Ovary (tissue), 9 donors: ENCODE data around the gene RBX1. TPM values are rescaled to one million over a fixed set of nuclear protein-coding genes. Genes with fewer than 3 reads are reported as not detected.
A peak's percentile ranks its signal among the peaks of the same experiment; 100 is the strongest.

Experiments used
- DNase-seq, 5 donors: peaks; one replicate each; pipeline ENCODE4 v3.0.0-alpha.2; 2019 to 2020
- H3K27ac ChIP-seq, 2 donors: fragments of 200-600 bp; one replicate each; pipeline versions ENCODE4 v1.5.1 to v1.8.0; 2019 to 2022
- H3K27me3 ChIP-seq: fragments of 200-600 bp; one replicate; pipeline ENCODE4 v1.8.0; 2022
- H3K36me3 ChIP-seq: fragments of 200-600 bp; sonication (generic); one replicate; pipeline ENCODE4 v1.5.1; 2019
- H3K4me1 ChIP-seq: one replicate; pipeline ENCODE4 v1.8.1; 2013; ENCODE audit warnings: mild to moderate bottlenecking, moderate library complexity; ENCODE audit not compliant: insufficient read depth
- H3K4me3 ChIP-seq: fragments of 200-600 bp; sonication (generic); one replicate; pipeline ENCODE4 v1.5.1; 2017
- H3K9me3 ChIP-seq, 2 donors: fragments of 200-600 bp in 1 of 2; sonication (generic) in 1 of 2; one replicate each; pipeline versions ENCODE4 v1.5.1 to v1.8.1; 2013 to 2019; ENCODE audit warnings: mild to moderate bottlenecking in 1 of 2, moderate library complexity in 1 of 2
- EP300 ChIP-seq: sonication (generic); formaldehyde crosslinking; IDR thresholded peaks from one replicate; pipeline ENCODE4 v1.6.1; 2017; ENCODE audit warnings: antibody characterized with exemption
- POLR2A ChIP-seq: fragments of 450-650 bp; IDR thresholded peaks from one replicate; pipeline ENCODE4 v1.6.1; 2017; ENCODE audit warnings: antibody characterized with exemption, mild to moderate bottlenecking, moderate library complexity
- WGBS, 3 donors: extraction: QIAGEN DNeasy Blood & Tissue Kit in 1 of 3; methylation state at CpG; one replicate each; pipeline versions ENCODE4 v1.1.5 to v1.1.7; 2013 to 2017; 5-methylcytosine and 5-hydroxymethylcytosine counted together
- intact Hi-C, 4 donors: fragments of 100-400 bp; cut with DNase I; formaldehyde crosslinking; loops; one replicate each; pipeline versions ENCODE4 v1.11.0 to v1.15.1; 2022 to 2023
- polyA plus RNA-seq, 2 donors: library from polyadenylated mRNA; stranded (reverse); fragments of 200-250 nt in 1 of 2; fragments of 350-450 nt in 1 of 2; fragmentation: Illumina TruSeq in 1 of 2; extraction: RNeasy Lipid Tissue Mini Kit (QIAGEN cat#74804) in 1 of 2; gene quantifications; one replicate each; pipeline ENCODE4 v1.2.3, GENCODE V29; 2013 to 2014
- total RNA-seq, 7 donors: library from RNA; depleted of rRNA in 2 of 7; stranded (reverse); fragments of >200 nt in 2 of 7; fragmentation: NEBNext Ultra II Directional in 3 of 7; extraction: Animal tissue kit (Norgen Biotek cat#: 25700) in 3 of 7; gene quantifications; one replicate each; pipeline versions ENCODE4 v1.1.0 to v1.2.4, GENCODE V29; 2016 to 2023
- TF ChIP-seq, protein P1 (sequence below), 3 donors: fragments of 450-650 bp in 2 of 3; fragments of 200-600 bp in 1 of 3; IDR thresholded peaks; one replicate each; pipeline versions ENCODE4 v1.5.1 to v1.8.0; 2016 to 2022; ENCODE audit warnings: antibody characterized with exemption in 3 of 3, mild to moderate bottlenecking in 1 of 3
- donor health status: DM: no; HTN: no; CAD: no; lungs with moderate emphysema.
- donor health status: DM: no; HTN: no; CAD: no.
- donor health status: Bipolar disorder and iron deficiency.
- donor health status: DM: yes; HTN: yes; CAD: no.
- donor health status: DM: no; HTN: no; CAD: no.
- donor health status: DM: yes; HTN: yes; CAD: no.

The RBX1 gene
- total and polyA plus RNA-seq, 9 donors: 22.3 to 45.1 (median 38.7) TPM

DNA sequence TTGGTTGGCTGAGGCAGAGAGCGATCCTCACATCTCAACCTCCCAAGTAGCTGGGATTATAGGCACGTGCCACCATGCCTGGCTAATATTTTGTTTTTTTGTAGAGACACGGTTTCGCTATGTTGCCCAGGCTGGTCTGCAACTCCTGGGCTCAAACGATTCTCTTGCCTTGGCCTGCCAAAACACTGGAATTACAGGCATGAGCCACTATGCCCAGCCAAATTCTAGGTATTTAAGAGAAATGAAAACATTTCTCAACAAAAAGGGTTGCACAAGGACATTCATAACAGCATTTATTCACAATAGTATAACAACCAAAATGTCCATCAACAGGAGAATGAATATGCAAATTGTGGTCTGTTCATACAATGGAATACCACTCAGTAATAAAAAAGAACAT lies 31.7 kb upstream of the RBX1 start:
- H3K27ac ChIP-seq: no peak overlapping the region
- H3K36me3 ChIP-seq: no peaks in the 10 kb centered on the region

DNA sequence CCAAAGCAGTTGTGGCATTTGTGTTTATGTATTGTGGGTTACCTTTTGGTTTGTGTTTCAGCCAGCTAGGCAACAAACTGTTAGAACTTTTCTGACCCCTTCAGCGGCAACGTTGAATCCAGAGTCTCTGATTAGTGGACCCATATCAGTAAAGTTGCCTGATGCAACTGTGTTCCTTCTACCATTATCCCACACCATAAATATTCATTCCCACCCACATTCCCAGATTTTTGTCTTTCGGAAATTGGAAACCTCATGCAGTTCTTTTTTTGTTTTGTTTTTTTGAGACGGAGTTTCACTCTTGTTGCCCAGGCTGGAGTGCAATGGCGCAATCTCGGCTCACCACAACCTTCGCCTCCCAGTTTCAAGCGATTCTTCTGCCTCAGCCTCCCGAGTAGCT lies 30.7 kb upstream of the RBX1 start:
- Histone ChIP-seq H3K27ac (no peak overlapping the region), H3K4me1 (no peaks in the 10 kb centered on the region), H3K27me3 (no peaks in the 10 kb centered on the region), H3K36me3 (no peaks in the 10 kb centered on the region), H3K4me3 (no peak overlapping the region), H3K9me3 (no peaks in the 10 kb centered on the region)
- WGBS, 3 donors: 40 to 59% (median 54%) methylated on average over 9 of the region's 9 CpGs
- no peak for DNase-seq
- intact Hi-C loops: loop anchor here in 2 of 4 donors (10.0 kb wide), 2 partner anchors 424 to 594 kb away; no protein-coding TSS in a partner anchor
- TF ChIP-seq POLR2A (no peak), EP300 (no peak)
- TF ChIP-seq, protein P1, sequence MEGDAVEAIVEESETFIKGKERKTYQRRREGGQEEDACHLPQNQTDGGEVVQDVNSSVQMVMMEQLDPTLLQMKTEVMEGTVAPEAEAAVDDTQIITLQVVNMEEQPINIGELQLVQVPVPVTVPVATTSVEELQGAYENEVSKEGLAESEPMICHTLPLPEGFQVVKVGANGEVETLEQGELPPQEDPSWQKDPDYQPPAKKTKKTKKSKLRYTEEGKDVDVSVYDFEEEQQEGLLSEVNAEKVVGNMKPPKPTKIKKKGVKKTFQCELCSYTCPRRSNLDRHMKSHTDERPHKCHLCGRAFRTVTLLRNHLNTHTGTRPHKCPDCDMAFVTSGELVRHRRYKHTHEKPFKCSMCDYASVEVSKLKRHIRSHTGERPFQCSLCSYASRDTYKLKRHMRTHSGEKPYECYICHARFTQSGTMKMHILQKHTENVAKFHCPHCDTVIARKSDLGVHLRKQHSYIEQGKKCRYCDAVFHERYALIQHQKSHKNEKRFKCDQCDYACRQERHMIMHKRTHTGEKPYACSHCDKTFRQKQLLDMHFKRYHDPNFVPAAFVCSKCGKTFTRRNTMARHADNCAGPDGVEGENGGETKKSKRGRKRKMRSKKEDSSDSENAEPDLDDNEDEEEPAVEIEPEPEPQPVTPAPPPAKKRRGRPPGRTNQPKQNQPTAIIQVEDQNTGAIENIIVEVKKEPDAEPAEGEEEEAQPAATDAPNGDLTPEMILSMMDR (IDR thresholded peaks at IDR 0.05): no peak

More for the DNA sequence above, 31.7 kb upstream of the RBX1 start:
- no peaks in the 10 kb centered on the region for H3K4me1 ChIP-seq
- DNase-seq: no peak
- no peaks in the 10 kb centered on the region for H3K27me3 ChIP-seq
- no peaks in the 10 kb centered on the region for H3K9me3 ChIP-seq
- no peak overlapping the region for H3K4me3 ChIP-seq
- TF ChIP-seq, protein P1 (IDR thresholded peaks at IDR 0.05): no peak
- no peak for TF ChIP-seq POLR2A
- no peak for TF ChIP-seq EP300
- 25 to 60% (median 33%) methylated on average over 5 of the region's 5 CpGs for WGBS, 3 donors
- intact Hi-C loops: no loop called here

DNA sequence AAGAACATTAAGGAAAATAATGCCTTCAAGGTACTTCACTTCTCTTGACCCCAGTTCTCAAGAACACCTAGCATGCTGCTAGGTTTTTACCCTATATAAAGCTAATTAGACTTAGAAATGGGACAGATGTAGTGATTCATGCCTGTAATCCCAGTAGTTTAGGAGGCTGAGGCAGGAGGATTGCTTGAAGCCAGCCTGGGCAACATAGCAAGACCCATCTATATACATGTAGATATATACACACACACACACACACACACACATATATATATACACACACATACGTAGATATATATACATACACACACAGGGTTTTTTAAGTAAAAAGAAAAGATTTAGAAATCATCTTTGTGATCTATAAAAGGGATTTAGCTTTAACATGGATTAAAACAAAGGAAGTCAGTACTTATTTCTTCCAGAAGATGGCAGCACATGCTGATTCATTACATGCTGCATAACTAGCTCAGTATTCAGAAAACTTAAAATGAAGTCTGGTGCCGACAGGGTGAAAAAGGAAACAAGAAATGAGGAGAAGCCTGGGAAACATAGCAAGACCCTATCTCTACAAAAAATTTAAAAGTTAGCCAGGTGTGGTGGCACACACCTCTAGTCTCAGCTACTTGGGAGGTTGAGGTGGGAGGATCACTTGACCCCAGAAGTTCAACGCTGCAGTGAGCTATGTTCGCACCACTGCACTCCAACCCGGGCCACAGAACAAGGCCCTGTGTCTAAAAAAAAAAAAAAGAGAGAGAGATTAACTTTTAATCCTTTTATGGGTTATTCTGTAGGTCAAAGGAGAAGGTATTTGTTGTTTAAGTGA lies 28.5 kb upstream of the RBX1 start:
- Histone ChIP-seq H3K27me3 (no peaks in the 10 kb centered on the region), H3K4me3 (no peak overlapping the region), H3K4me1 (no peaks in the 10 kb centered on the region), H3K9me3 (no peaks in the 10 kb centered on the region), H3K36me3 (no peaks in the 10 kb centered on the region), H3K27ac (no peak overlapping the region)
- DNase-seq: no peak
- TF ChIP-seq EP300: no peak
- TF ChIP-seq, protein P1 (IDR thresholded peaks at IDR 0.05): peak; percentile 46 to 77 (median 70)
- intact Hi-C loops: loop anchor here in 2 of 4 donors (10.0 kb wide), 2 partner anchors 422 to 592 kb away; no protein-coding TSS in a partner anchor
- 49 to 57% (median 49%) methylated on average over 5 of the region's 5 CpGs for WGBS, 3 donors

DNA sequence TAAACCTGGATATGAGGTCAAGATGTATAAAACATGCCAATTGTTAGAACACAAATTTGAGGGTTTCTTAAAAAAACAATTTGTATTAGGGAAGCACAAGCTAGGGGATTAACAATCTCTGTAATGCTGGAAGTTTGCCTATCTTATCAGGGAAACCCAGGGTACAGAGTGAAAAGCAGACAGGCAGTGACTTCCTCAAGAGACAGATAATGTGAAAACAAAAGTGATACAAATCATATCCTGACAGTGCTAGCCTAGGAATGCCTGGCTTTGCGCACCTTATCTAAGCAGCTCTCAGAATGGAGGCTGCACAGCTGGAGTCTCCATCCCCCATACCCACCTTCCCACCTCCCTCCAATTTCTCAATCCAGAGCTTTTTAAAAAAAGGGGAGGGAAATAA lies 22.5 kb upstream of the RBX1 start:
- no peaks in the 10 kb centered on the region for H3K27me3 ChIP-seq
- H3K9me3 ChIP-seq: no peaks in the 10 kb centered on the region
- DNase-seq: no peak
- TF ChIP-seq POLR2A (no peak), EP300 (no peak)
- H3K4me1 ChIP-seq: no peaks in the 10 kb centered on the region
- H3K36me3 ChIP-seq: no peaks in the 10 kb centered on the region
- intact Hi-C loops: loop anchor here in 2 of 4 donors (10.0 kb wide), 2 partner anchors 416 to 586 kb away; no protein-coding TSS in a partner anchor
- 7 to 23% (median 17%) methylated on average over 1 of the region's 1 CpG for WGBS, 3 donors
- H3K27ac ChIP-seq: no peak overlapping the region
- H3K4me3 ChIP-seq: no peak overlapping the region

DNA sequence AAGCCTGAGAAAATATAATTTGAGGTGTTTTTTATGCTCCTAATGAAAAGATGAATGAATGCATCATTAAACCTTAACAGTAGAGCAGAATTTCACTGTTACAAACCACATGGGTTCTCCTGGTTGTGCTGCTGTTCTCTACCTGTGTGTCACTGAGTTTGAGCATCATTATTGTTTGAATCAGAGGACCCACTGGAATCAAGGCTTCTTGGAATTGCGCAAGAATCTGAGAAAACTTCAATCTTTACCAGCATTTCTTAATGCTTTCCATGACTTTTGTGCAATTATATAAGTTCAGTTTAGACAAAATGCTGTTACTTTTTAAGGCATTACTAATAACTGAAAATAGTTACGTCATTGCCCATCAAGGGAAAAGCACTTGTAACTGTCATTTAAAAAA lies 18.8 kb upstream of the RBX1 start:
- H3K9me3 ChIP-seq: no peaks in the 10 kb centered on the region
- no peak overlapping the region for H3K27ac ChIP-seq
- TF ChIP-seq POLR2A (no peak), EP300 (no peak)
- TF ChIP-seq, protein P1 (IDR thresholded peaks at IDR 0.05): no peak
- no peaks in the 10 kb centered on the region for H3K4me1 ChIP-seq
- intact Hi-C loops: no loop called here
- no peak for DNase-seq
- no peak overlapping the region for H3K4me3 ChIP-seq
- H3K36me3 ChIP-seq: no peaks in the 10 kb centered on the region
- H3K27me3 ChIP-seq: no peaks in the 10 kb centered on the region
- WGBS, 3 donors: 96 to 100% (median 96%) methylated on average over 2 of the region's 2 CpGs
